ENCODE measurements around the gene RCBTB2.

Gene RCBTB2

GRCh38 chr13:48443442-48444208 lies 89.3 kb downstream of the RCBTB2 start:
- DNase-seq = no peak
